ENCODE measurements around the gene IGF2BP2. TPM values are rescaled to one million over a fixed set of nuclear protein-coding genes. Genes with fewer than 3 reads are reported as not detected.

The IGF2BP2 gene
- total RNA-seq, 2 donors from 2014 or later, result 143 to 162 TPM

DNA sequence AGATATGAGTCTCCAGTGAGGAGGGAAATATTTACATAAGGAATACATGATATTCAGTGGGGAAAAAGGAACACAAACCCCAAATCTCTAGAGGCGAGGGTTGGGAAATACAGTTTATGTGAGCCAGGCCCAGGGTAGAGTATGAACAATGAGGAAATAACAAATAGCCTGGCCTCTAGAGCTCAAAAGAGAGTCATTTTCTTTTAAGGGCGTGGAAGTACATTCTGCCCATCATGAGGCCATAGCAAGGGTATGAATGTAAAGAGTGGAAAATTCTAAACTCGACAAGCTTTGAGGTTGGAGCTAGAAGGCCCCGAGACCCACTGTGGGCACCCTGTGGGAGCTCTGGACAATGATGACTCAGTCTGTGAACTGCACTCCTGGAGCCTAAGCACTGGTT lies 27.8 kb upstream of the IGF2BP2 start:
- H3K4me3 Mint-ChIP-seq, result no peak overlapping the region
- no peak overlapping the region for H3K4me3 ChIP-seq (ENCODE audit: low read length)
- DNase-seq, result no peak
- no peaks in the 10 kb centered on the region for H3K36me3 ChIP-seq (ENCODE audit: control insufficient read depth, insufficient read depth, low read length)
- H3K4me1 Mint-ChIP-seq, result no peaks in the 10 kb centered on the region
- TF ChIP-seq, protein P1, sequence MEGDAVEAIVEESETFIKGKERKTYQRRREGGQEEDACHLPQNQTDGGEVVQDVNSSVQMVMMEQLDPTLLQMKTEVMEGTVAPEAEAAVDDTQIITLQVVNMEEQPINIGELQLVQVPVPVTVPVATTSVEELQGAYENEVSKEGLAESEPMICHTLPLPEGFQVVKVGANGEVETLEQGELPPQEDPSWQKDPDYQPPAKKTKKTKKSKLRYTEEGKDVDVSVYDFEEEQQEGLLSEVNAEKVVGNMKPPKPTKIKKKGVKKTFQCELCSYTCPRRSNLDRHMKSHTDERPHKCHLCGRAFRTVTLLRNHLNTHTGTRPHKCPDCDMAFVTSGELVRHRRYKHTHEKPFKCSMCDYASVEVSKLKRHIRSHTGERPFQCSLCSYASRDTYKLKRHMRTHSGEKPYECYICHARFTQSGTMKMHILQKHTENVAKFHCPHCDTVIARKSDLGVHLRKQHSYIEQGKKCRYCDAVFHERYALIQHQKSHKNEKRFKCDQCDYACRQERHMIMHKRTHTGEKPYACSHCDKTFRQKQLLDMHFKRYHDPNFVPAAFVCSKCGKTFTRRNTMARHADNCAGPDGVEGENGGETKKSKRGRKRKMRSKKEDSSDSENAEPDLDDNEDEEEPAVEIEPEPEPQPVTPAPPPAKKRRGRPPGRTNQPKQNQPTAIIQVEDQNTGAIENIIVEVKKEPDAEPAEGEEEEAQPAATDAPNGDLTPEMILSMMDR (conservative IDR thresholded peaks at IDR 0.05), result no peak
- H3K27me3 Mint-ChIP-seq (ENCODE audit: insufficient read depth), result peaks cover 1% of the 10 kb centered on the region
- H3K36me3 Mint-ChIP-seq (ENCODE audit: low read depth), result no peaks in the 10 kb centered on the region
- H3K9me3 Mint-ChIP-seq, result peaks cover 18% of the 10 kb centered on the region
- 95 to 96% methylated on average over 4 of the region's 4 CpGs for WGBS, 2 experiments (ENCODE audit: insufficient coverage in 1 of 2, insufficient read length in 1 of 2)
- H3K27ac Mint-ChIP-seq, result no peak overlapping the region
- no peaks in the 10 kb centered on the region for H3K4me1 ChIP-seq (ENCODE audit: control insufficient read depth, insufficient read depth, low read length)
- no peaks in the 10 kb centered on the region for H3K27me3 ChIP-seq (ENCODE audit: control insufficient read depth, insufficient read depth, low read length, poor library complexity, severe bottlenecking)
- peaks cover 18% of the 10 kb centered on the region for H3K9me3 ChIP-seq (ENCODE audit: control insufficient read depth, low read length)
- H3K27ac ChIP-seq (ENCODE audit: low read depth, low read length), result no peak overlapping the region
- no peak overlapping the region for H3K9ac ChIP-seq (ENCODE audit: extremely low read depth, low read length, poor library complexity, severe bottlenecking)

DNA sequence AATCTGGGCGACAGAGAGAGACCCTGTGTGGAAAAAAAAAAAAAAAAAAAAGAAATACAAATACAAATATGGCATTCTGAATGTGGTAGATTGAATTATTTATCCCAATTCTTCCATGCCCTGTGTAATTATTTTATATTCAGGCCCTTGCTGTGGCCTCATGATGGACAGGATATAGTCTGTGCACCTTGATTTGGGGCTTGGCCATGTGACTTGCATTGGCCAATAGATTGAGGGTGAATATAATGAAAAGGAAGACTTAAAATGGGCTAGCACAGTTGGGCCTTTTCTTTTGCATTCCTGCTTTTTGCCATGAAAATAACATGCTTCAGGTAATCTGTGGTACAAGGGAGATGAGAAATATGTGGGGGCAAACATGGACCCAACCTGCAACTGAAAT lies 27.1 kb upstream of the IGF2BP2 start:
- Mint-ChIP-seq H3K4me3 (no peak overlapping the region), H3K9me3 (peaks cover 12% of the 10 kb centered on the region), H3K27ac (no peak overlapping the region), H3K36me3 (ENCODE audit: low read depth) (no peaks in the 10 kb centered on the region), H3K4me1 (no peaks in the 10 kb centered on the region), H3K27me3 (ENCODE audit: insufficient read depth) (peaks cover 1% of the 10 kb centered on the region)
- WGBS, 2 experiments (ENCODE audit: insufficient coverage in 1 of 2, insufficient read length in 1 of 2), result no CpG with 5 or more reads among the region's 1 CpG
- H3K36me3 ChIP-seq (ENCODE audit: control insufficient read depth, insufficient read depth, low read length), result no peaks in the 10 kb centered on the region
- no peak overlapping the region for H3K9ac ChIP-seq (ENCODE audit: extremely low read depth, low read length, poor library complexity, severe bottlenecking)
- peaks cover 11% of the 10 kb centered on the region for H3K9me3 ChIP-seq (ENCODE audit: control insufficient read depth, low read length)
- H3K4me1 ChIP-seq (ENCODE audit: control insufficient read depth, insufficient read depth, low read length), result no peaks in the 10 kb centered on the region
- TF ChIP-seq, protein P1 (conservative IDR thresholded peaks at IDR 0.05), result no peak
- H3K27ac ChIP-seq (ENCODE audit: low read depth, low read length), result no peak overlapping the region
- no peaks in the 10 kb centered on the region for H3K27me3 ChIP-seq (ENCODE audit: control insufficient read depth, insufficient read depth, low read length, poor library complexity, severe bottlenecking)
- no peak overlapping the region for H3K4me3 ChIP-seq (ENCODE audit: low read length)
- DNase-seq, result no peak

DNA sequence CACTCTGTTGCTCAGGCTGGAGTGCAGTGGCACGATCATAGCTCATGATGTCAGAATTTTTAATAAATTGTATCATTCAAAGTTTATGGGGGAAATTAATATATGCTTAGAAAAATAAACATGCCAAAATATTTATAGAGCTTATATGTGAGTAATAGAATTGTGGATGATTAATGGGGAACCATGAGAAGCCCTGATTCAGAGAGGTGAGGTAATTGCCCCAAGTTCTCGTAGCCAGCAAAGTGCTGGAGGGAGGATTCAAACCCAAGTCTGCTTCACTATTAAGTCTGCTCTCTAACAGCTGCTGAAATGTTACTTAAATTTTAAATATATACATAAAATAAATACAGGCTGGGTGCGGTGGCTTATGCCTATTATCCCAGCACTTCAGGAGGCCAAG lies 26.2 kb upstream of the IGF2BP2 start:
- Mint-ChIP-seq H3K9me3 (peaks cover 2% of the 10 kb centered on the region), H3K36me3 (ENCODE audit: low read depth) (no peaks in the 10 kb centered on the region), H3K4me1 (no peaks in the 10 kb centered on the region), H3K27me3 (ENCODE audit: insufficient read depth) (peaks cover 1% of the 10 kb centered on the region), H3K27ac (no peak overlapping the region), H3K4me3 (no peak overlapping the region)
- H3K9me3 ChIP-seq (ENCODE audit: control insufficient read depth, low read length), result peaks cover 3% of the 10 kb centered on the region
- H3K9ac ChIP-seq (ENCODE audit: extremely low read depth, low read length, poor library complexity, severe bottlenecking), result no peak overlapping the region
- TF ChIP-seq, protein P1 (conservative IDR thresholded peaks at IDR 0.05), result no peak
- no peak overlapping the region for H3K4me3 ChIP-seq (ENCODE audit: low read length)
- no peaks in the 10 kb centered on the region for H3K4me1 ChIP-seq (ENCODE audit: control insufficient read depth, insufficient read depth, low read length)
- no peak for DNase-seq
- H3K27me3 ChIP-seq (ENCODE audit: control insufficient read depth, insufficient read depth, low read length, poor library complexity, severe bottlenecking), result no peaks in the 10 kb centered on the region
- no peak overlapping the region for H3K27ac ChIP-seq (ENCODE audit: low read depth, low read length)
- no peaks in the 10 kb centered on the region for H3K36me3 ChIP-seq (ENCODE audit: control insufficient read depth, insufficient read depth, low read length)
- WGBS, 2 experiments (ENCODE audit: insufficient coverage in 1 of 2, insufficient read length in 1 of 2), result 96% methylated on average over 3 of the region's 3 CpGs; no CpG with 5 or more reads in 1 of the 2 experiments

Data from endodermal cell (in vitro differentiated cells).